Measurements from ENCODE around the gene DOK6. TPM values are rescaled to one million over a fixed set of nuclear protein-coding genes. Genes with fewer than 3 reads are reported as not detected.
A peak's percentile ranks its signal among the peaks of the same experiment; 100 is the strongest.

The DOK6 gene
- total and polyA plus RNA-seq, 2 of the 13 experiments (the other 11 are each of a cell fraction or from before 2014, with no cell fraction given) = 17.0 to 17.2 TPM

DNA sequence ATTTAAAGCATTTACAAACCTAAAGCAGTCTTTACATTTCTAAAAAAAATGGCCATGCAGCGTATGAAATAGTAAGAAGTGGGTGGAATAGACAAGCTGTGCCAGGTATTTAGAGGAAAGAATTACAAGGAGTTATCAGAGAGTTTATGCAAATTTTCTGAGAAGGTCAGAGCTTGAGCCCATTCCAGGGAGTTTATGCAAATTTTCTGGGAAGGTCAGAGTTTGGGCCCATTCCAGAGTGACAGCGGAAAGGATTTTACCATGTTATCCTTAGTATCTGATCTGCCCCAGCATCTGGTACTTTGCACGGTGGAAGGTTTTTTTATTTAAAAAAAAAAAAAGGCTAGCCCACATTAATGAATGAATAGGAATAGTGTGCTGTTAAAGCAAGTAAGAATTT is 1.4 kb upstream of the DOK6 start:
- Histone ChIP-seq H4K20me1 (ENCODE audit: insufficient read depth, low read length) (no peaks in the 10 kb centered on the region), H3K36me3 (replicated peaks in 1 of 2; ENCODE audit: control insufficient read depth in 1 of 2, insufficient read depth in 2 of 2, low read length in 2 of 2) (no peaks in the 10 kb centered on the region), H3K9ac (ENCODE audit: insufficient read depth, low read depth, low read length) (no peak overlapping the region), H2AFZ (ENCODE audit: low read length) (no peak overlapping the region), H3K4me3 (replicated peaks in 1 of 3; ENCODE audit: insufficient read depth in 1 of 3, low read depth in 2 of 3, low read length in 3 of 3) (no peak overlapping the region; a peak in 1 of 6 replicates), H3K9me3 (ENCODE audit: low read length) (no peaks in the 10 kb centered on the region), H3K4me2 (ENCODE audit: low read depth, low read length) (peak overlapping the region; percentile 74; the same call in 1 of the 2 replicates), H3K27ac (ENCODE audit: extremely low read length, insufficient read depth, low read length) (no peak overlapping the region), H3K79me2 (ENCODE audit: insufficient read depth, low read length) (peaks cover 26% of the 10 kb centered on the region), H3K27me3 (ENCODE audit: control insufficient read depth in 1 of 2, insufficient read depth in 2 of 2, low read length in 2 of 2) (peaks cover 0 to 8% of the 10 kb centered on the region in 2 experiments; a peak in 3 of 5 replicates), H3K4me1 (ENCODE audit: insufficient read depth, low read length) (peaks cover 38% of the 10 kb centered on the region)
- ATAC-seq (no peak), FAIRE-seq (no peak), DNase-seq (ENCODE audit: low spot score) (no peak)
- WGBS (ENCODE audit: low lambda C conversion rate) = 72% methylated on average over 3 of the region's 3 CpGs
- ChIA-PET POLR2A (no interaction called here), CTCF (ENCODE audit: low intra/inter-chr PET ratio, low total read pairs) (no interaction called here)
- in situ Hi-C loops (cut with HindIII; ENCODE audit: extremely low pct_ligation_motif_present, low pct_unique_long_range_greater_than_20kb) = no loop called here
- intact Hi-C loops (cut with micrococcal nuclease; ENCODE audit: unreplicated experiment) = no loop called here
- BruUV-seq (replicated peaks) = no TSS peak
- no peak for TF ChIP-seq FOXM1 (CRISPR knock-in tag; IDR thresholded peaks at IDR 0.05)
- TF ChIP-seq, protein P1, sequence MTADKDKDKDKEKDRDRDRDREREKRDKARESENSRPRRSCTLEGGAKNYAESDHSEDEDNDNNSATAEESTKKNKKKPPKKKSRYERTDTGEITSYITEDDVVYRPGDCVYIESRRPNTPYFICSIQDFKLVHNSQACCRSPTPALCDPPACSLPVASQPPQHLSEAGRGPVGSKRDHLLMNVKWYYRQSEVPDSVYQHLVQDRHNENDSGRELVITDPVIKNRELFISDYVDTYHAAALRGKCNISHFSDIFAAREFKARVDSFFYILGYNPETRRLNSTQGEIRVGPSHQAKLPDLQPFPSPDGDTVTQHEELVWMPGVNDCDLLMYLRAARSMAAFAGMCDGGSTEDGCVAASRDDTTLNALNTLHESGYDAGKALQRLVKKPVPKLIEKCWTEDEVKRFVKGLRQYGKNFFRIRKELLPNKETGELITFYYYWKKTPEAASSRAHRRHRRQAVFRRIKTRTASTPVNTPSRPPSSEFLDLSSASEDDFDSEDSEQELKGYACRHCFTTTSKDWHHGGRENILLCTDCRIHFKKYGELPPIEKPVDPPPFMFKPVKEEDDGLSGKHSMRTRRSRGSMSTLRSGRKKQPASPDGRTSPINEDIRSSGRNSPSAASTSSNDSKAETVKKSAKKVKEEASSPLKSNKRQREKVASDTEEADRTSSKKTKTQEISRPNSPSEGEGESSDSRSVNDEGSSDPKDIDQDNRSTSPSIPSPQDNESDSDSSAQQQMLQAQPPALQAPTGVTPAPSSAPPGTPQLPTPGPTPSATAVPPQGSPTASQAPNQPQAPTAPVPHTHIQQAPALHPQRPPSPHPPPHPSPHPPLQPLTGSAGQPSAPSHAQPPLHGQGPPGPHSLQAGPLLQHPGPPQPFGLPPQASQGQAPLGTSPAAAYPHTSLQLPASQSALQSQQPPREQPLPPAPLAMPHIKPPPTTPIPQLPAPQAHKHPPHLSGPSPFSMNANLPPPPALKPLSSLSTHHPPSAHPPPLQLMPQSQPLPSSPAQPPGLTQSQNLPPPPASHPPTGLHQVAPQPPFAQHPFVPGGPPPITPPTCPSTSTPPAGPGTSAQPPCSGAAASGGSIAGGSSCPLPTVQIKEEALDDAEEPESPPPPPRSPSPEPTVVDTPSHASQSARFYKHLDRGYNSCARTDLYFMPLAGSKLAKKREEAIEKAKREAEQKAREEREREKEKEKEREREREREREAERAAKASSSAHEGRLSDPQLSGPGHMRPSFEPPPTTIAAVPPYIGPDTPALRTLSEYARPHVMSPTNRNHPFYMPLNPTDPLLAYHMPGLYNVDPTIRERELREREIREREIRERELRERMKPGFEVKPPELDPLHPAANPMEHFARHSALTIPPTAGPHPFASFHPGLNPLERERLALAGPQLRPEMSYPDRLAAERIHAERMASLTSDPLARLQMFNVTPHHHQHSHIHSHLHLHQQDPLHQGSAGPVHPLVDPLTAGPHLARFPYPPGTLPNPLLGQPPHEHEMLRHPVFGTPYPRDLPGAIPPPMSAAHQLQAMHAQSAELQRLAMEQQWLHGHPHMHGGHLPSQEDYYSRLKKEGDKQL (CRISPR knock-in tag; IDR thresholded peaks at IDR 0.05; ENCODE audit: low read depth) = no peak
- no peak for TF ChIP-seq ZNF10 (CRISPR knock-in tag; IDR thresholded peaks at IDR 0.05; ENCODE audit: borderline replicate concordance, low read depth)
- no peak for TF ChIP-seq BCL3 (CRISPR knock-in tag; IDR thresholded peaks at IDR 0.05)
- no peak for TF ChIP-seq POGZ (CRISPR knock-in tag; IDR thresholded peaks at IDR 0.05)
- TF ChIP-seq RFX3 (CRISPR knock-in tag; IDR thresholded peaks at IDR 0.05) = no peak
- no peak for TF ChIP-seq ZNF496 (CRISPR knock-in tag; IDR thresholded peaks at IDR 0.05; ENCODE audit: insufficient replicate concordance)
- TF ChIP-seq JUNB (CRISPR knock-in tag; IDR thresholded peaks at IDR 0.05; ENCODE audit: borderline replicate concordance) = no peak
- TF ChIP-seq U2AF2 (IDR thresholded peaks at IDR 0.05; ENCODE audit: low read depth, low read length) = no peak
